HEK293 (cell line): Measurements from ENCODE around the gene LYZL2.

Source experiments
- CTCF ChIA-PET: fragments of 350-600 bp; formaldehyde crosslinking; extraction: SDS; loops from one replicate; lab custom pipeline; 2021; ENCODE audit warnings: antibody characterized with exemption; lab: Yijun Ruan, JAX
- POLR2A ChIA-PET: fragments of 300-600 bp; formaldehyde crosslinking; extraction: SDS; loops from one replicate; lab custom pipeline; 2020; ENCODE audit warnings: antibody characterized with exemption, inconsistent platforms; lab: Yijun Ruan, JAX
- H3K27ac ChIP-seq: fragments of 200-500 bp; sonication (Bioruptor generic); 2 replicates; pipeline ENCODE4 v1.5.1; 2014; ENCODE audit warnings: low read depth, low read length, control low read depth, inconsistent platforms; ENCODE audit errors: extremely low read depth
- H3K36me3 ChIP-seq, 2 experiments: fragments of 200-500 bp in 1 of 2; sonication (Bioruptor generic) in 1 of 2; 1 replicate in 1 of 2; 2 replicates in 1 of 2; pipeline ENCODE4 v1.5.1; 2014 to 2017; ENCODE audit warnings: inconsistent platforms in 2 of 2, low read length in 2 of 2; ENCODE audit not compliant: control insufficient read depth in 2 of 2, insufficient read depth in 1 of 2
- H3K4me1 ChIP-seq: fragments of 200-500 bp; sonication (Bioruptor generic); 2 replicates; pipeline ENCODE4 v1.5.1; 2014; ENCODE audit warnings: mild to moderate bottlenecking, low read length, inconsistent platforms; ENCODE audit not compliant: control insufficient read depth, insufficient read depth
- H3K4me3 ChIP-seq: 2 replicates; pipeline ENCODE4 v1.5.1; 2011; ENCODE audit warnings: low read depth, mild to moderate bottlenecking, control low read depth, low read length, moderate library complexity
- H3K9me3 ChIP-seq: fragments of 200-500 bp; sonication (Bioruptor generic); 2 replicates; pipeline ENCODE4 v1.5.1; 2014; ENCODE audit warnings: low read depth, low read length, inconsistent platforms; ENCODE audit not compliant: control insufficient read depth, insufficient read depth
- ELK4 ChIP-seq: IDR thresholded peaks from 2 replicates; pipeline ENCODE4 v1.6.1; 2011; ENCODE audit warnings: mild to moderate bottlenecking, low read depth, low read length, borderline replicate concordance
- SETDB1 ChIP-seq: IDR thresholded peaks from one replicate; pipeline ENCODE4 v1.6.1; 2017; ENCODE audit warnings: mild to moderate bottlenecking, low read length, moderate library complexity, mixed read lengths; ENCODE audit not compliant: insufficient read length
- ZBTB17 ChIP-seq: fragments of 450-650 bp; formaldehyde crosslinking; IDR thresholded peaks from 2 replicates; pipeline ENCODE4 v1.5.1; 2016; ENCODE audit warnings: missing biosample characterization, missing genetic modification characterization
- ZBTB20 ChIP-seq: fragments of 450-650 bp; formaldehyde crosslinking; IDR thresholded peaks from 2 replicates; pipeline ENCODE4 v1.5.1; 2016; ENCODE audit warnings: missing biosample characterization, missing genetic modification characterization
- ZBTB6 ChIP-seq: fragments of 450-650 bp; formaldehyde crosslinking; IDR thresholded peaks from 2 replicates; pipeline ENCODE4 v1.5.1; 2017; ENCODE audit warnings: missing biosample characterization, missing genetic modification characterization
- ZFP69B ChIP-seq: fragments of 450-650 bp; formaldehyde crosslinking; IDR thresholded peaks from 2 replicates; pipeline ENCODE4 v1.5.1; 2016; ENCODE audit warnings: missing biosample characterization, missing genetic modification characterization
- ZNF121 ChIP-seq: fragments of 450-650 bp; formaldehyde crosslinking; IDR thresholded peaks from 2 replicates; pipeline ENCODE4 v1.5.1; 2016; ENCODE audit warnings: missing biosample characterization, missing genetic modification characterization
- ZNF174 ChIP-seq: fragments of 450-650 bp; formaldehyde crosslinking; IDR thresholded peaks from 2 replicates; pipeline ENCODE4 v1.5.0; 2017; ENCODE audit warnings: missing biosample characterization, mild to moderate bottlenecking, missing genetic modification characterization
- ZNF175 ChIP-seq: fragments of 450-650 bp; formaldehyde crosslinking; IDR thresholded peaks from 2 replicates; pipeline ENCODE4 v1.5.1; 2016; ENCODE audit warnings: missing biosample characterization, missing genetic modification characterization
- ZNF2 ChIP-seq: fragments of 450-650 bp; formaldehyde crosslinking; IDR thresholded peaks from 2 replicates; pipeline ENCODE4 v1.5.1; 2016; ENCODE audit warnings: missing biosample characterization, missing genetic modification characterization
- ZNF292 ChIP-seq: fragments of 450-650 bp; formaldehyde crosslinking; IDR thresholded peaks from 2 replicates; pipeline ENCODE4 v1.5.1; 2016; ENCODE audit warnings: low read depth, missing biosample characterization, missing genetic modification characterization, borderline replicate concordance
- ZNF341 ChIP-seq: fragments of 450-650 bp; formaldehyde crosslinking; IDR thresholded peaks from 2 replicates; pipeline ENCODE4; 2016; ENCODE audit warnings: low read depth, missing biosample characterization, missing genetic modification characterization
- ZNF391 ChIP-seq: fragments of 450-650 bp; formaldehyde crosslinking; IDR thresholded peaks from 2 replicates; pipeline ENCODE4 v1.5.1; 2016; ENCODE audit warnings: low read depth, missing biosample characterization, missing genetic modification characterization, borderline replicate concordance
- ZNF398 ChIP-seq: fragments of 450-650 bp; formaldehyde crosslinking; IDR thresholded peaks from 2 replicates; pipeline ENCODE4 v1.5.1; 2017; ENCODE audit warnings: missing biosample characterization, missing genetic modification characterization
- ZNF558 ChIP-seq: fragments of 450-650 bp; formaldehyde crosslinking; IDR thresholded peaks from 2 replicates; pipeline ENCODE4 v1.5.1; 2016; ENCODE audit warnings: missing biosample characterization, missing genetic modification characterization
- ZNF560 ChIP-seq: fragments of 450-650 bp; formaldehyde crosslinking; IDR thresholded peaks from 2 replicates; pipeline ENCODE4 v1.5.1; 2017; ENCODE audit warnings: missing biosample characterization, missing genetic modification characterization, borderline replicate concordance
- ZNF792 ChIP-seq: fragments of 450-650 bp; formaldehyde crosslinking; IDR thresholded peaks from 2 replicates; pipeline ENCODE4 v1.5.1; 2016; ENCODE audit warnings: missing biosample characterization, missing genetic modification characterization
- ZNF830 ChIP-seq: fragments of 450-650 bp; IDR thresholded peaks from 2 replicates; pipeline ENCODE4 v1.5.0; 2018; ENCODE audit warnings: missing biosample characterization, missing genetic modification characterization, low read depth, mild to moderate bottlenecking, moderate library complexity
- TF ChIP-seq, protein P1 (sequence below): fragments of 450-650 bp; formaldehyde crosslinking; IDR thresholded peaks from 2 replicates; pipeline ENCODE4 v1.5.1; 2017; ENCODE audit warnings: missing biosample characterization, missing genetic modification characterization
- TF ChIP-seq, protein P2 (sequence below): fragments of 450-650 bp; formaldehyde crosslinking; IDR thresholded peaks from 2 replicates; pipeline ENCODE4 v1.5.1; 2016; ENCODE audit warnings: missing biosample characterization, missing genetic modification characterization
- TF ChIP-seq, protein P3 (sequence below): fragments of 450-650 bp; formaldehyde crosslinking; IDR thresholded peaks from 2 replicates; pipeline ENCODE4 v1.5.1; 2017; ENCODE audit warnings: missing biosample characterization, missing genetic modification characterization

Gene LYZL2

DNA sequence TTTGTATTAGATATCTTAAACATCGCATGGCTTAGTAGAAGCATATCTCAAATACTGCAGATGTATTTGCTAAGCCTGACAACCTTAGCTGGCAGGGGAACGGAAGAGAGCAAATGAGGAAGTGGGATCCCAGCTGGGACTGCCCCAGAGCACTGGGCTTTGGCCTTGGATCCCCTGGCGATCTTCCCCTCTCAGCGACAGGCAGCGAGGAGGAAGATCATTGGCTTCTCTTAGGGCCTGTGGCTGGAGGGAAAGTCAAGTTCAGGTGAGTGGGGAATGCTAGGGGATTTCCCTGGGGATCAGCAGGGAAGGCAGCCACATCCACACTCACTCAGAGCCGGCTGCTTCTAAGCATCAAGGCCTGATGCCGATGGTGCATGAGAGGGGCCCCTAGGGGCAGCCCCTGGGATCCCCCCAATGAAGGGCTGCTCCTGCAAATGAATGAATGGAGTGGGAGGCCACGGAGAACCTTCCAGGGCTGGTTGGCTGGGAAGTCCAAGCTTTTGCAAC lies 42.0 kb downstream of the LYZL2 start (continued):
- TF ChIP-seq ZBTB6 = no peak
- TF ChIP-seq SETDB1 = no peak
- TF ChIP-seq, protein P1, sequence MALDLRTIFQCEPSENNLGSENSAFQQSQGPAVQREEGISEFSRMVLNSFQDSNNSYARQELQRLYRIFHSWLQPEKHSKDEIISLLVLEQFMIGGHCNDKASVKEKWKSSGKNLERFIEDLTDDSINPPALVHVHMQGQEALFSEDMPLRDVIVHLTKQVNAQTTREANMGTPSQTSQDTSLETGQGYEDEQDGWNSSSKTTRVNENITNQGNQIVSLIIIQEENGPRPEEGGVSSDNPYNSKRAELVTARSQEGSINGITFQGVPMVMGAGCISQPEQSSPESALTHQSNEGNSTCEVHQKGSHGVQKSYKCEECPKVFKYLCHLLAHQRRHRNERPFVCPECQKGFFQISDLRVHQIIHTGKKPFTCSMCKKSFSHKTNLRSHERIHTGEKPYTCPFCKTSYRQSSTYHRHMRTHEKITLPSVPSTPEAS (tag by site-specific recombination) = no peak
- TF ChIP-seq ZNF175 (tag by site-specific recombination) = no peak
- no peak for TF ChIP-seq ZNF174 (tag by site-specific recombination)
- TF ChIP-seq, protein P2, sequence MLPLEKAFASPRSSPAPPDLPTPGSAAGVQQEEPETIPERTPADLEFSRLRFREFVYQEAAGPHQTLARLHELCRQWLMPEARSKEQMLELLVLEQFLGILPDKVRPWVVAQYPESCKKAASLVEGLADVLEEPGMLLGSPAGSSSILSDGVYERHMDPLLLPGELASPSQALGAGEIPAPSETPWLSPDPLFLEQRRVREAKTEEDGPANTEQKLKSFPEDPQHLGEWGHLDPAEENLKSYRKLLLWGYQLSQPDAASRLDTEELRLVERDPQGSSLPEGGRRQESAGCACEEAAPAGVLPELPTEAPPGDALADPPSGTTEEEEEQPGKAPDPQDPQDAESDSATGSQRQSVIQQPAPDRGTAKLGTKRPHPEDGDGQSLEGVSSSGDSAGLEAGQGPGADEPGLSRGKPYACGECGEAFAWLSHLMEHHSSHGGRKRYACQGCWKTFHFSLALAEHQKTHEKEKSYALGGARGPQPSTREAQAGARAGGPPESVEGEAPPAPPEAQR (tag by site-specific recombination) = no peak
- TF ChIP-seq ZBTB20 (tag by site-specific recombination) = no peak

GRCh38 chr10:30586828-30587227 lies 42.7 kb downstream of the LYZL2 start:
- no peak for TF ChIP-seq ZBTB17
- no peak for TF ChIP-seq ZNF391 (tag by site-specific recombination)
- TF ChIP-seq ZNF792 (tag by site-specific recombination) = no peak
- no peak for TF ChIP-seq ZNF830
- TF ChIP-seq ZFP69B (tag by site-specific recombination) = no peak
- no peak for TF ChIP-seq ZNF558 (tag by site-specific recombination)
- TF ChIP-seq ZNF398 (tag by site-specific recombination) = no peak
- TF ChIP-seq ELK4 = no peak
- no peak for TF ChIP-seq ZNF560 (tag by site-specific recombination)
- TF ChIP-seq ZNF2 (tag by site-specific recombination) = no peak
- no peak for TF ChIP-seq ZNF292 (tag by site-specific recombination)
- TF ChIP-seq, protein P3, sequence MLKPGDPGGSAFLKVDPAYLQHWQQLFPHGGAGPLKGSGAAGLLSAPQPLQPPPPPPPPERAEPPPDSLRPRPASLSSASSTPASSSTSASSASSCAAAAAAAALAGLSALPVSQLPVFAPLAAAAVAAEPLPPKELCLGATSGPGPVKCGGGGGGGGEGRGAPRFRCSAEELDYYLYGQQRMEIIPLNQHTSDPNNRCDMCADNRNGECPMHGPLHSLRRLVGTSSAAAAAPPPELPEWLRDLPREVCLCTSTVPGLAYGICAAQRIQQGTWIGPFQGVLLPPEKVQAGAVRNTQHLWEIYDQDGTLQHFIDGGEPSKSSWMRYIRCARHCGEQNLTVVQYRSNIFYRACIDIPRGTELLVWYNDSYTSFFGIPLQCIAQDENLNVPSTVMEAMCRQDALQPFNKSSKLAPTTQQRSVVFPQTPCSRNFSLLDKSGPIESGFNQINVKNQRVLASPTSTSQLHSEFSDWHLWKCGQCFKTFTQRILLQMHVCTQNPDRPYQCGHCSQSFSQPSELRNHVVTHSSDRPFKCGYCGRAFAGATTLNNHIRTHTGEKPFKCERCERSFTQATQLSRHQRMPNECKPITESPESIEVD (tag by site-specific recombination) = no peak
- no peak for TF ChIP-seq ZNF121 (tag by site-specific recombination)
- TF ChIP-seq ZNF341 (tag by site-specific recombination) = no peak
- TF ChIP-seq, all 188 proteins: peak for 0
- no peaks in the 10 kb centered on the region for H3K4me1 ChIP-seq
- ChIA-PET POLR2A (no interaction called here), CTCF (interaction anchor here (0.6 to 1.0 kb wide), 3 partner anchors 122 to 202 kb away, joined by 3 read pairs; no protein-coding TSS in a partner anchor)
- no peak overlapping the region for H3K27ac ChIP-seq
- no peaks in the 10 kb centered on the region for H3K36me3 ChIP-seq
- H3K4me3 ChIP-seq = no peak overlapping the region
- no peaks in the 10 kb centered on the region for H3K9me3 ChIP-seq
